ENCODE data around the gene RPN2. TPM values are rescaled to one million over a fixed set of nuclear protein-coding genes. Genes with fewer than 3 reads are reported as not detected.

Gene RPN2
- total RNA-seq, 1 donor from 2014 or later: 156 TPM

- H3K9me3 Mint-ChIP-seq (ENCODE audit: unreplicated experiment): peaks cover 1% of the 10 kb centered on the region
- TF ChIP-seq CTCF (IDR thresholded peaks at IDR 0.05; ENCODE audit: partially characterized antibody, unreplicated experiment): no peak
- no peak overlapping the region for H3K4me3 Mint-ChIP-seq (ENCODE audit: unreplicated experiment)
- DNase-seq: no peak
- no peak overlapping the region for H3K27ac Mint-ChIP-seq (ENCODE audit: unreplicated experiment)
- peaks cover 5% of the 10 kb centered on the region for H3K36me3 Mint-ChIP-seq (ENCODE audit: unreplicated experiment)
- no peaks in the 10 kb centered on the region for H3K4me1 Mint-ChIP-seq (ENCODE audit: low read depth, unreplicated experiment)
- peaks cover 2% of the 10 kb centered on the region for H3K27me3 Mint-ChIP-seq (ENCODE audit: unreplicated experiment)
These were observed 24.3 kb upstream of the RPN2 start for GRCh38 chr20:37154684-37155298.

- no peak overlapping the region for H3K27ac Mint-ChIP-seq (ENCODE audit: unreplicated experiment)
- H3K4me3 Mint-ChIP-seq (ENCODE audit: unreplicated experiment): no peak overlapping the region
- no peaks in the 10 kb centered on the region for H3K4me1 Mint-ChIP-seq (ENCODE audit: low read depth, unreplicated experiment)
- H3K36me3 Mint-ChIP-seq (ENCODE audit: unreplicated experiment): peaks cover 5% of the 10 kb centered on the region
- H3K9me3 Mint-ChIP-seq (ENCODE audit: unreplicated experiment): no peaks in the 10 kb centered on the region
- no peak for TF ChIP-seq CTCF (IDR thresholded peaks at IDR 0.05; ENCODE audit: partially characterized antibody, unreplicated experiment)
- peaks cover 2% of the 10 kb centered on the region for H3K27me3 Mint-ChIP-seq (ENCODE audit: unreplicated experiment)
- DNase-seq: no peak
These were observed 23.1 kb upstream of the RPN2 start for GRCh38 chr20:37155987-37156386.

- Mint-ChIP-seq H3K27ac (ENCODE audit: unreplicated experiment) (no peak overlapping the region), H3K4me3 (ENCODE audit: unreplicated experiment) (no peak overlapping the region), H3K4me1 (ENCODE audit: low read depth, unreplicated experiment) (no peaks in the 10 kb centered on the region), H3K36me3 (ENCODE audit: unreplicated experiment) (no peaks in the 10 kb centered on the region), H3K9me3 (ENCODE audit: unreplicated experiment) (no peaks in the 10 kb centered on the region), H3K27me3 (ENCODE audit: unreplicated experiment) (peaks cover 2% of the 10 kb centered on the region)
- no peak for TF ChIP-seq CTCF (IDR thresholded peaks at IDR 0.05; ENCODE audit: partially characterized antibody, unreplicated experiment)
- no peak for DNase-seq
These were observed 20.9 kb upstream of the RPN2 start for GRCh38 chr20:37158248-37158647.

- Mint-ChIP-seq H3K27ac (ENCODE audit: unreplicated experiment) (no peak overlapping the region), H3K27me3 (ENCODE audit: unreplicated experiment) (peaks cover 3% of the 10 kb centered on the region), H3K36me3 (ENCODE audit: unreplicated experiment) (no peaks in the 10 kb centered on the region), H3K4me3 (ENCODE audit: unreplicated experiment) (no peak overlapping the region), H3K9me3 (ENCODE audit: unreplicated experiment) (no peaks in the 10 kb centered on the region), H3K4me1 (ENCODE audit: low read depth, unreplicated experiment) (no peaks in the 10 kb centered on the region)
- DNase-seq: no peak
- TF ChIP-seq CTCF (IDR thresholded peaks at IDR 0.05; ENCODE audit: partially characterized antibody, unreplicated experiment): no peak
These were observed 18.4 kb upstream of the RPN2 start for GRCh38 chr20:37160683-37161082.

- no peaks in the 10 kb centered on the region for H3K9me3 Mint-ChIP-seq (ENCODE audit: unreplicated experiment)
These were observed 17.1 kb upstream of the RPN2 start for GRCh38 chr20:37161830-37162549.

More at GRCh38 chr20:37161830-37162549, 17.1 kb upstream of the RPN2 start:
- Mint-ChIP-seq H3K4me3 (ENCODE audit: unreplicated experiment) (no peak overlapping the region), H3K36me3 (ENCODE audit: unreplicated experiment) (no peaks in the 10 kb centered on the region), H3K27ac (ENCODE audit: unreplicated experiment) (no peak overlapping the region), H3K27me3 (ENCODE audit: unreplicated experiment) (peaks cover 3% of the 10 kb centered on the region), H3K4me1 (ENCODE audit: low read depth, unreplicated experiment) (no peaks in the 10 kb centered on the region)
- DNase-seq: no peak
- no peak for TF ChIP-seq CTCF (IDR thresholded peaks at IDR 0.05; ENCODE audit: partially characterized antibody, unreplicated experiment)

All from glutamatergic neuron (in vitro differentiated cells).